NCI-H1436 treated with DMSO at 0.1 percent for 48 hours (cell line): ENCODE measurements around the gene ELOVL7.
"Not testable (repeated sequence)": the region's sequence is repeated elsewhere in the genome, so short reads cannot be mapped to it uniquely, and the experiment has no call there.

Source experiments
- DNase-seq: peaks from one replicate; lab custom pipeline; 2025; lab: John Stamatoyannopoulos, UW

Gene ELOVL7

DNA sequence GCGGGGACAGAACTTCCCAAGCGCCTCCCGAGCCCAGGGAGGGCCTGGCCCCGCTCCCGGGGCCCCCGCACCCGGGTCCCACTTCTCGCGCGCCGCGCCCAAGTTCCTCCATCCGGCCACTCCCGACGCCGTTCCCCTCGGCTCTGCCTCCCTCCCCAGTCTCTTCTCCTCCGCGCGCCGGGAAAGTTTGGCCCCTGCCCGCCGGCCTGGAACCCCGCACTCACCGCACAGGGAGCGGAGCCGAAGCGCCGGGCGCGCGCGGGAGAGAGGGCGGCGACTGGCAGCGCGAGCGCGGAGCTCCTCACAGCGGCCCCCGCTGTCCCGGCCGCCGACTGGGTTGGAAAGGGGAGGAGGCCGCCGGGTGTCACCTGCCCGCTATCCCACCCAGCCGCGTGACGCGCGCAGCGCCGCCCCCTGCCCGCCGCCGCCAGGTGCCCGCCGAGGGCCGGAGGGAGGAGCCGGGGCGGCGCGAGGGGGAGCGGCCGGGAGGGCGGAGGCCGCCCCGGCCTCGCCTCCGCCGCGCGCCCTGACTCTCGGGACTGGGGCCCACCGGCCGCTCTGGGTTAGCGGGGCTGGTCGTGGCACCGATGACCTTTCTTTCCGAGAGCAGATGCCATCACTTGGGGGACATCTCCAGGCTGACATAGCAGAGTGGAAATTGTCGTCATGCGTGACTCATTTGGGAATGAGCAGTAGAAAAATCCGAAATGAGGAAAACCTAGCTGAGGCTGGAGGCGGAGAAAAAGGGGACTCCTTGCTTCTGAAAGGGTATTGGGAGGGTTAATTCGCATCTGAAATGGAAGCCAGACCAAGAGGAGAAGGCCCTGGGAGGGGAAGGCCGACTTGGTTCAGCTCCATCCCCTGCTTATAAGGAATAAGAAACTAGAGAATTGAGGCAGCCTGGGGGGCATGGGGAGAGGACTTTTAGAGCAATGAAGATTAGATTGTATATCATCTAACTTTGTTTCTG lies at the start of gene ELOVL7:
Gene ELOVL7, minus strand, starts transcription at position 334 of the 970 bp plus-strand sequence. CDS start 56,872 bp downstream, outside the sequence.
- DNase-seq, result peak; percentile 62

DNA sequence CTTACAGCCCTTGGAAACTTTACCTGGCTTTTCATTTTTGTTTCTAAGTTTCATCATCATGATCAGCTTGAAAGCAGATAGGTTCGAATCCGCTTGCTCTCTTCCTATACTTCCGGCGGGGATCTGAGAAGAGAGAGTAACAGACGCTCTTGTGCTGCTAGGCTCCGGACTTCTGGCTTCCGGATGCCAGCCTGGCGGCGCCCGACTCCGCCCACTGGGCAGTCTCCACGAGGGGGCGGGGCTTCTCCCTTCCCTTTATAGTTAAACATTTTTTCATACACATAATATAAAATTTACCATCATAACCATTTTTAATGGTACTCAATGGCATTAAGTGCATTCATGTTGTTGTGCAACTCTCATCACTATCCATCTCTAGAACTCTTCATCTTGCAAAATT lies 49.5 kb upstream of the ELOVL7 start:
- no peak for DNase-seq

DNA sequence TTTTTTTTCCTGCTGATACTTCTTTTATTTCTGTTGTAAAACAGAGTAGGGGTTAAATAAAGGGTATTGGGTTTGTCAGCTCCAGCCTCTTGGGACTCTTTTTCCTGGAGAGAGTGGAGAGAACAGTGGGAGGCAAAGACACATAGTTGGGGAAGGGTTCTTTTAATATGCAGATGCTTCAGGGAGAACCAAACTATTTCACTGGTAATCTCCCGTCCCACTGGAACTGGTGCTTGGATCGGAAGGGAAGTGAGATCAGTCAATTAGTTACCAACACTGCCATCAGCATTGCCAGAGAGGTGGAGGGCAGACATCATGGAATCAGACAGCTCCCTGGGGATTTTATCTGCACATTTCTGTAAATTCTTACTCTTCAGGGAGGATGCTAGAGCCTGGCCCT lies 47.6 kb upstream of the ELOVL7 start:
- no peak for DNase-seq

GRCh38 chr5:60888359-60889061 lies 44.4 kb upstream of the ELOVL7 start:
- no peak for DNase-seq

DNA sequence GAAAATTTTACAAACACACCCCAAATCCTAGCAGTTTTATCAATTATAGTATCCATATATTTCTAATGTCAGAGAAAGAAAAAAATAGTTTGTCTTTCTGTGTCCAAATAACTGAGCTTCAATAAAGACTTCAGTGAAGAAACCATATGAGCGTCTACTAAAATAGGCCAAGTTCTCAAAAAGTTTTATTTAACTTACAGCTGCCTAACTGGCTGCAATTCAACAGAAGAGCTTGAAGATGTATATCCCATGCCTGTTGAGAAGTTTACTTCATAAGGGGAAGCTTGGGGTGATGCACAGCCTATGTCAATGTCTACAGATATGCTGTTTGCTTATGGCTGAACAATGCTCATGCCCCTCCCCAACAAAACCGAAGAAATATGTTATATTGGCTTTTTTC lies 43.7 kb upstream of the ELOVL7 start:
- DNase-seq, result no peak

DNA sequence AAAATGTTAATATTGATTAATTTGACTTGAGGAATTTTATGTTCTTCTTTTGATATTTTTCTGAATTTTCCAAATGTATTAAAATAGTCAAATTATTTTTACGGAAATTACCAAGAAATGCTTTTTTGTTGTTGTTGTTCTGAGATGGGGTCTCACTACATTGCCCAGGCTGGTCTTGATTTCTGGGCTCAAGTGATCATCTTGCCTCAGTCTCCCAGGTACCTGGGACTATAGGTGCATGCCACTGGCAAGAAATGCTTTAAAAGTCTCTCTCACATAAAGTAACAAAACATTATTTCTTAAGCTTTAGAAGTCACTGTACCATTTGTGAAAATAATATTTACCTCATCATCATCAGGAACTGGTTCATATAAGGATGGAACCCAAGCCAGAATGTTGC lies 43.0 kb upstream of the ELOVL7 start:
- no peak for DNase-seq

DNA sequence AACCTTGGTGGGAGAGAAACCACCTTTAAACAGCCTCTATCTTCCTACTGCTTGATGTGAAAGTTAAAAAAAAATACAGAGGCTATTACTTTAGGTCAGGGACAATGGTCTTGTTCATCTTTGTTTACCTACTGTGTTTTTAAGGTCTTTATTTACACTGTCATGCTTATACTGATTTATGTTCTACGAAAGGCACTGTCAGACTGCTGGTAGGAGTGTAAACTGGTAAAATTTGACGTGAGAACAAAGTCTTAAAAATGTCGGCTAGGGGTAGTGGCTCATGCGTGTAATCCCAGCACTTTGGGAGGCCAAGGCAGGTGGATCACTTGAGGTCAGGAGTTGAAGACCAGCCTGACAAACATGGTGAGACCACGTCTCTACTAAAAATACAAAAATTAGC lies 42.1 kb upstream of the ELOVL7 start:
- DNase-seq, result no peak

DNA sequence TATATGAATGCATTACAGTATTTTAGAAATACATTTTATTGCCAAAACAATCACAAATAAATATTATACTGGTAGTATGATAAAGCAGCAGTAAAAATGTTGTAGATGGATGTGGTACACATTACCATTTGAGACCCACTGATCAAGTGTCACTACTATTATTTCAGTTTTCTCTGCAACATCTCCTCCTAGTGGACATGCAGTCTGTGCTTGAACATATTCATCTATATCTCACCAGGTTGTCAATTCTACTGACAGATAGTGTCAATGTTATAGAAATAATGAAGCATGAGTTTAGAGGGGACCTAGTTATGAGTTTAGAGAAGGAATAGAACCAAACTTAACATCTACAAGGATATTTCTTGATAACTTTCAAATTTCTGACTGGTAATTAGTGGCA lies 39.2 kb upstream of the ELOVL7 start:
- no peak for DNase-seq

GRCh38 chr5:60872892-60873291 lies 28.8 kb upstream of the ELOVL7 start:
- DNase-seq, result no peak

DNA sequence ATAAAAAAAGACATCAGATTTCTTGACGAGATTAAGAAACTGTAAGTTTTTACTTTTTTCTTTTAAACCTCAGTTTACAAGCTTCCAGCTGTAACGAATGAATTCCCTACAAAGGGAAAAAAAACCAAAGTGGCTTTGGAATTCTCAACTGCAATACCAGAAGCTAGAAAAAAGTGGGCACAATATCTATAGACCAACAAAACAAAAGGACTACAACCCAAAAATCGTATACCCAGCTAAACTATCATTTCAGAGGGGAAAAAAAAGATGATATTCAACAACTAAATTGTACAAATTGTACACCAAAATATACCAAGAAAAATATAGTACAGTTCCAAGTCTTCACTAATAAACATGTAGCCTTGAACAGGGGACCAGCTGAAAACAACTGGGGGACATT lies 26.8 kb upstream of the ELOVL7 start:
- no peak for DNase-seq

- DNase-seq, result not testable (repeated sequence)
Measured at GRCh38 chr5:60860572-60860971, 16.5 kb upstream of the ELOVL7 start.

DNA sequence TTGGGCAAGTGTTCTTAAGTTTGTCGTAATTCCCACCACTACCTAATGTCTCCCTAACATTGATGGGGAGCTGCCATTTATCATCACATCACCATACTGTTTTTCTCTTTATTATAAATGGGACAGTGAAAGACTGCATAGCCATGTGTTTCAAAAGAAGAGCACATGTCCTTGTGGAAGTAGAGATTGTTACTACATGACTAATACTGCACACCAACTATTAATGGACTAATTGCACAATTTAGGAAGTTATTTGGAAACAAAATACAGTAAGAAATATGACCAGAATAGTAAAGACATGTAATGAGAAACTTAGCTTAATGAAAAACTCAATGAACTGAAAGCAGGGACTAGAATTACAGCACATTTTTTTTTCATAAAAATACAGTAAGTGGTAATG lies 12.0 kb upstream of the ELOVL7 start:
- DNase-seq, result no peak

DNA sequence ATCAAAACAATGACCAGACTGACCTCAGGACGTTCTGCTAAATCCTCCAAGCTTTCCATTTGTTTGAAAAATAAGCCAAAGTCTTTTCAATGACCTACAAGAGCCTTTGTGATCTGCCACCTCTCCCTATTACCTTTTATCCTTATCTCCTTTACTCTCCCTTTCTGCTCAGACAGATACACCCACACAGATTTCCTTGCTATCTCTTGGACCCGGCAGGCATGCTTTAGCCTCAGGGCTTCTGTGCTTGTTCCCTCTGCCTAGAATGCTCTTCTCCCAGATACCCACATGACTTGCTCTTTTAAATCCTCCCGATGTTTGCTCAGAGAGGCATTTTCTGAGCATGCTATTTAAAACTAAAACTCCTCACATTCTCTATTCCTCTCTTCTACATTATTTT lies 8.9 kb upstream of the ELOVL7 start:
- DNase-seq, result no peak

DNA sequence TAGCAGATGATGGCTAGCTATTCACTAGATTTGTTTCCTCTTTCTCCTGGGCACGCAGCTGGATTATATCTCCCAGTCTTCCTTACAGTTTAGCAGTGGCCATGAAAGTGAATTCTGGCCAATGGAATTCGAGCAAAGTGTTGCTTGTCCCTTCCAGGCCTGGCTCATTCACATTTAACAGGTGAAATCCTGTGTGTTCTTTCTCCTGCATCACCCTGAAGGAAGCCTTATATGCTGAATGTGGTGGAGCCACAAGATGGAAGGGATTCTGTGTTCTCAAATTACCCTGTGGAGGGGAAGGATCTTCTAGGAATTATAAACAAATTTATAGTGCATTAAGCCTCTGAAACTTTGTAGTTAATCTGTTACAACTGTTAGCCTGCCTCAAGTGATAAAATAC lies 8.2 kb upstream of the ELOVL7 start:
- DNase-seq, result no peak

DNA sequence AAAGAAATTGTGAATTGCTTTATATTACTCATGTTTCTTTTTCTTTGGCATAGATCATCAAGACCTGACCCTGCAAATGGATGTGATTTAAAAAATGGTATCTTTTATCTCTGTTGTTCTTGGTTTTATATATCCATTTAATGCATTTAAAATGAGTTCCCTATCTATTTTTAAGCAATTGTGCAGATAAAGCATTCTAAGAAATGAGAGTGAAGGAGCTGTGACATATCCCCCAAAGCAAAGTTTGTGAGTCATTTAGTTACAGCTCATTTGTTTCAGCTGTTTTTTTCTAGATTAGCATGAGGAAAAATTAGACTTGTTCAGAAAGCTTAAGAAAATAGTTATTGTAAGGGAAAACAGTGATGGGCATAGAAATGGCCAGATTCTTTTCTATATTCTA lies 7.6 kb upstream of the ELOVL7 start:
- no peak for DNase-seq

DNA sequence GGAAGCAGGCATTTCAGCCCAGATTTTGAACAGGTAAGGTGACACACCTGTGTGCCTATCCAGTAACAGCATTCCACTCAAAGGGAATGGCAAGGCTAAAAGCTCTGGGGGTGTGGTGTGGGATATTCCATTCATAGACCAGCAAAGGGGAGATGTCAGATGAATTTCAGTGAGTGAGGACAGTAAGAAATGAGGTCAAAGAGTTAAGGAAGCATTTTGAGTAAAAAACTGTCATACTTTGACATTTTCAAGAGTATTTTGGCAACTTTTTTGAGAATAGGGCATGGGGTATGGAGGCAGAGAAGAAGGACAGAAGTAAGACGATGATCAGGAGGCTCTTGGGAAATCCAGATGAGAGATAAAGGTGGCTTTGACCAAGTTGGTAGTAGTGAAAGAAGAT lies 2.2 kb upstream of the ELOVL7 start:
- DNase-seq, result no peak

DNA sequence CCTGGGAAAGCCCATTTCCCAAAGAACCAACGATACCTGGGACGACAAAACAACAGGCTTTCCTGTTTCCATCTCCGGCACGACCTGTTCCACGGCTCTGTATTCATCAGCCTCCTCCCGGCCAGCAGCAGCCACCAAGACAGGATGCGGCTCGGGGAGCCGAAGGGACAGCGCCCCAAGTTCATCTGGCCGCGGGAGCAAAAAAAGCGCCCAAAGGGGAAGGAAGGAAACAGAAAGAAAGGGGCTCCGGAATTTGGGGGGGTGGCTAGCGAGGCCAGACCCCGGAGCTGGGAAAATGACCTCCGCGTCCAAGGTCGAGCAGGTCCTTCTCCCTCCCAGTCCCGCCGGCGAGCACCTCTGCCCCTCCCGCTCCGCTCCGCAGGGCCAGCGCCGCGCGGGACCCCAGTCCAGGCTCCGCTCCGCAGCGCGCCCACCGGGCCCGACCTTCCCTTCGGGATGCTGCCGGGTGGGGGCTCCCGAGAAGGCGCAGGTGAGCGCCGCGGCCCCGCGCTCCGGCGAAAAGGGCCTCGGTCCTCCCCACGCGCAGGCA lies 608 bp downstream of the ELOVL7 start:
- no peak for DNase-seq

DNA sequence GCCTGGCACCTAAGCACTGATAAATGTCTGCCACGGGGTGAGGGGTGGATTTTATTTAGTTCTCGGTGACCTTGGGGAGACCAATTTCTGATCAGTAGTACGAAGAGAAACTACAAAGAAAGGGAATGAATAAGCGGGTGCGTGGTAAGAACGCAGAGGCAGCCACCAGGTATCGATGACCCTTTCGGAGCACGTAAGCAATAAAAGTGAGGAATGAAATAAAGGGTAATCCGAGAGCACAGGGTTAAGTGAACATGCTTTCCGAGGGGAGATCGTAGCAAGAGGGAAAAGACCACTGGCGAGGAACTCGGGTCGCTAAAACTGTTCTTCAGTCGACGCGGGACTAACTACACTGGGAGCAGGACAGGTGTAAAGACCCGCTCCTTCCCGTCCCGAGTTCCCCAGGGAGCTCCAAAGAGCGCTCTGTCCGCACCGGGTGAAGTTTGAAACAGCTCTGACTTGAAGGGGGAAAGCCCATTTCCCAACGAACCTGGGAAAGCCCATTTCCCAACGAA lies 1.1 kb downstream of the ELOVL7 start:
- DNase-seq, result no peak

DNA sequence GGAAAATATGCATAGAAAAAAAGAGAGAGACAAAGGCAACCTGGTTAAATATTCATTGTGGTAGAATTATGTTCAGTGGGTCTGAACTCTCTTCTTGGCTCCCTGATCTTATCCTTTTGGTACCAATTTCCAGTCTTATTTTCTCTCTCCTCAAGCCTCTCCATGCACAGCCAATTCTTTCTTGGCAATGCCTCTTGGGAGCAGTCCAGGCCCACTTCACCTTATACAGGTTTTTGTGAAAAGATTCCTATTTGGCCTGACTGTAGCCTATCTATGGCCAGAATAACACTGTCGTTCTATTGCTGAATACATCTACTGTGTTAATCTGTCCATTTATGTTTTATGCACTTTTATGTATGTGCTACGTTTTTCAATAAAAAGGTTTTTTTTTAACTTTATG lies 2.7 kb downstream of the ELOVL7 start:
- DNase-seq, result no peak

- no peak for DNase-seq
Measured at GRCh38 chr5:60836131-60836530, 7.9 kb downstream of the ELOVL7 start.

GRCh38 chr5:60835554-60835953 lies 8.5 kb downstream of the ELOVL7 start:
- DNase-seq, result no peak

GRCh38 chr5:60833520-60833919 lies 10.5 kb downstream of the ELOVL7 start:
- DNase-seq, result no peak
